CD4-positive, alpha-beta T cell treated with Interleukin-21 for 1 hour (primary cell): Measurements from ENCODE around the gene NPIPA1.
A peak's percentile ranks its signal among the peaks of the same experiment; 100 is the strongest.
"Not testable (repeated sequence)": the region's sequence is repeated elsewhere in the genome, so short reads cannot be mapped to it uniquely, and the experiment has no call there.

Experiments used
- DNase-seq: peaks from one replicate; pipeline ENCODE4 v3.0.0-alpha.2; 2020

Gene NPIPA1

GRCh38 chr16:14930971-14931370 is 6.3 kb upstream of the NPIPA1 start:
- DNase-seq, result not testable (repeated sequence)

GRCh38 chr16:14932581-14933375 is 4.5 kb upstream of the NPIPA1 start:
- DNase-seq, result not testable (repeated sequence)

GRCh38 chr16:14937994-14938393 is 751 bp downstream of the NPIPA1 start:
- not testable (repeated sequence) for DNase-seq

GRCh38 chr16:14942686-14943085 is 5.4 kb downstream of the NPIPA1 start:
- DNase-seq, result not testable (repeated sequence)

GRCh38 chr16:14955546-14956231 is 18.4 kb downstream of the NPIPA1 start:
- no peak for DNase-seq

- DNase-seq, result no peak
Measured at GRCh38 chr16:14957576-14958322, 20.5 kb downstream of the NPIPA1 start.

GRCh38 chr16:14958323-14958600 is 21.0 kb downstream of the NPIPA1 start:
- DNase-seq, result no peak

GRCh38 chr16:14958970-14959369 is 21.7 kb downstream of the NPIPA1 start:
- no peak for DNase-seq

GRCh38 chr16:14961405-14962186 is 24.4 kb downstream of the NPIPA1 start:
- DNase-seq, result no peak

- no peak for DNase-seq
Measured at GRCh38 chr16:14963281-14964173, 26.3 kb downstream of the NPIPA1 start.

GRCh38 chr16:14965328-14965727 is 28.1 kb downstream of the NPIPA1 start:
- DNase-seq, result no peak

GRCh38 chr16:14969795-14970194 is 32.6 kb downstream of the NPIPA1 start:
- not testable (repeated sequence) for DNase-seq

- DNase-seq, result not testable (repeated sequence)
Measured at GRCh38 chr16:14971621-14972228, 34.5 kb downstream of the NPIPA1 start.

GRCh38 chr16:14973785-14974322 is 36.6 kb downstream of the NPIPA1 start:
- DNase-seq, result not testable (repeated sequence)

GRCh38 chr16:14974331-14974655 is 37.0 kb downstream of the NPIPA1 start:
- DNase-seq, result not testable (repeated sequence)

GRCh38 chr16:14974656-14975417 is 37.6 kb downstream of the NPIPA1 start, which contains the start of gene PDXDC1:
Gene PDXDC1 (plus strand): TSS chr16:14975026. CDS start chr16:14975200, 174 bp downstream.
- DNase-seq, result peak; percentile 98

GRCh38 chr16:14975418-14976194 is 38.4 kb downstream of the NPIPA1 start:
- peak; percentile 74 for DNase-seq

GRCh38 chr16:14976971-14977736 is 39.9 kb downstream of the NPIPA1 start:
- not testable (repeated sequence) for DNase-seq

GRCh38 chr16:14978281-14978680 is 41.0 kb downstream of the NPIPA1 start:
- DNase-seq, result not testable (repeated sequence)
